ENCODE data around the gene NAV2. TPM values are rescaled to one million over a fixed set of nuclear protein-coding genes. Genes with fewer than 3 reads are reported as not detected.

The NAV2 gene
- total RNA-seq, 1 experiment from 2014 or later: 46.3 TPM

DNA sequence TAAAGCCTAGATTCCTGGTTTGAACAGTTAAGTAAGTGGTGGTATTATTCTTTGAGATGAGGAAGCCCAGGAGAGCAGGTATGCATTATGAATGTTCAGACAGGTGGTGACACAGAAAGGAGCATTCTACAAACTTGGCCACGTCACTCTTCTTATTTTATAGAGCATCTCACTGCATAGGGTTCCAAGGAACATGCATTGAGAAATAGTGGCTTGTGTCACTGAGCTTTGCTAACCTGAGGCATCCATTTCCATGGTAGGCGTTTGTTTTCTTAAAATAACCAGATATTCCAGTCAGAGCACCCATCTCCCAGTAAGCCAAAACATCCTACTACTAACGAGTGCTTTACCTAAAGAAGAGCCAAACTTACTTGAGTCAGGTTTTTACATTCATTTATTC is 169.7 kb downstream of the NAV2 start:
- no peaks in the 10 kb centered on the region for H4K20me1 ChIP-seq (ENCODE audit: control insufficient read depth, insufficient read depth, insufficient read length)
- no peak overlapping the region for H2BK12ac ChIP-seq (ENCODE audit: insufficient read length, low read depth, low read length)
- Mint-ChIP-seq H3K27me3 (ENCODE audit: low read depth) (no peaks in the 10 kb centered on the region), H3K27ac (no peak overlapping the region), H3K36me3 (ENCODE audit: insufficient read depth in 1 of 3, low read depth in 3 of 3) (peaks cover 7 to 47% (median 45%) of the 10 kb centered on the region in 3 experiments), H3K4me3 (no peak overlapping the region), H3K4me1 (peaks cover 19 to 22% of the 10 kb centered on the region in 2 experiments), H3K9me3 (no peaks in the 10 kb centered on the region)
- H2AK5ac ChIP-seq (ENCODE audit: insufficient read length, low read length): no peak overlapping the region
- no peak overlapping the region for H3K23ac ChIP-seq (ENCODE audit: insufficient read length, low read depth, low read length)
- WGBS (ENCODE audit: extremely low coverage, insufficient read length, low lambda C conversion rate): no CpG with 5 or more reads among the region's 3 CpGs
- no peaks in the 10 kb centered on the region; the same call in 1 of the 2 replicates for H3K4me1 ChIP-seq (ENCODE audit: insufficient read depth, low read length)
- H3K14ac ChIP-seq (ENCODE audit: insufficient read depth, low read length): no peak overlapping the region
- H3K4ac ChIP-seq (ENCODE audit: low read depth, low read length): no peak overlapping the region
- no peak overlapping the region for H2BK15ac ChIP-seq (ENCODE audit: low read depth, low read length)
- H3K79me1 ChIP-seq (ENCODE audit: insufficient read depth, low read depth, low read length, poor library complexity, severe bottlenecking): no peaks in the 10 kb centered on the region
- TF ChIP-seq, protein P1, sequence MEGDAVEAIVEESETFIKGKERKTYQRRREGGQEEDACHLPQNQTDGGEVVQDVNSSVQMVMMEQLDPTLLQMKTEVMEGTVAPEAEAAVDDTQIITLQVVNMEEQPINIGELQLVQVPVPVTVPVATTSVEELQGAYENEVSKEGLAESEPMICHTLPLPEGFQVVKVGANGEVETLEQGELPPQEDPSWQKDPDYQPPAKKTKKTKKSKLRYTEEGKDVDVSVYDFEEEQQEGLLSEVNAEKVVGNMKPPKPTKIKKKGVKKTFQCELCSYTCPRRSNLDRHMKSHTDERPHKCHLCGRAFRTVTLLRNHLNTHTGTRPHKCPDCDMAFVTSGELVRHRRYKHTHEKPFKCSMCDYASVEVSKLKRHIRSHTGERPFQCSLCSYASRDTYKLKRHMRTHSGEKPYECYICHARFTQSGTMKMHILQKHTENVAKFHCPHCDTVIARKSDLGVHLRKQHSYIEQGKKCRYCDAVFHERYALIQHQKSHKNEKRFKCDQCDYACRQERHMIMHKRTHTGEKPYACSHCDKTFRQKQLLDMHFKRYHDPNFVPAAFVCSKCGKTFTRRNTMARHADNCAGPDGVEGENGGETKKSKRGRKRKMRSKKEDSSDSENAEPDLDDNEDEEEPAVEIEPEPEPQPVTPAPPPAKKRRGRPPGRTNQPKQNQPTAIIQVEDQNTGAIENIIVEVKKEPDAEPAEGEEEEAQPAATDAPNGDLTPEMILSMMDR (conservative IDR thresholded peaks at IDR 0.05): no peak
- H3K9me3 ChIP-seq (ENCODE audit: control insufficient read depth, low read depth, low read length): no peaks in the 10 kb centered on the region
- H4K91ac ChIP-seq (ENCODE audit: insufficient read length, low read depth, low read length): no peak overlapping the region
- no peak overlapping the region for H3K18ac ChIP-seq (ENCODE audit: insufficient read length, low read depth, low read length)
- no peak overlapping the region for H3K9ac ChIP-seq (ENCODE audit: extremely low read depth, insufficient read length, low read length)
- no peak overlapping the region for H2BK20ac ChIP-seq (ENCODE audit: low read depth, low read length, poor library complexity, severe bottlenecking)
- H2AFZ ChIP-seq (ENCODE audit: low read length): no peak overlapping the region
- H2BK5ac ChIP-seq (ENCODE audit: insufficient read length, low read length): no peak overlapping the region
- no peaks in the 10 kb centered on the region for H3K23me2 ChIP-seq (ENCODE audit: insufficient read length, low read depth, low read length, poor library complexity, severe bottlenecking)
- H3K4me2 ChIP-seq (ENCODE audit: insufficient read depth, insufficient read length, low read length): no peak overlapping the region
- no peak overlapping the region for H4K8ac ChIP-seq (replicated peaks; ENCODE audit: insufficient read length, low read depth, low read length)
- no peak overlapping the region for H2BK120ac ChIP-seq (ENCODE audit: low read depth, low read length, poor library complexity, severe bottlenecking)
- no peak for DNase-seq
- no peak overlapping the region for H3K56ac ChIP-seq (ENCODE audit: insufficient read length, low read depth, low read length)
- no peak overlapping the region for H3T11ph ChIP-seq (ENCODE audit: low read length)
- no peaks in the 10 kb centered on the region for H3K27me3 ChIP-seq (ENCODE audit: insufficient read depth, low read length)
- no peak overlapping the region for H4K5ac ChIP-seq (ENCODE audit: insufficient read length, low read depth, low read length)
- no peak overlapping the region for H3K27ac ChIP-seq (ENCODE audit: insufficient read length, low read depth, low read length)
- no peaks in the 10 kb centered on the region for H3K79me2 ChIP-seq (ENCODE audit: insufficient read depth, low read length)
